CD4-positive, CD25-positive, alpha-beta regulatory T cell (primary cell): Measurements from ENCODE around the gene ARHGEF16. TPM values are rescaled to one million over a fixed set of nuclear protein-coding genes. Genes with fewer than 3 reads are reported as not detected.

Experiments
- ATAC-seq, 2 donors: fragments of 150-1000 bp; cut with Tn5 transposase; one replicate each; pipeline ENCODE4 v1.10.0; 2021; ENCODE audit warnings: low read depth in 2 of 2, moderate number of reproducible peaks in 2 of 2, moderate library complexity in 1 of 2
- DNase-seq, 3 donors: peaks; one replicate each; pipeline versions ENCODE4 v3.0.0 to v3.0.0-alpha.2; 2012 to 2022; ENCODE audit warnings: mixed read lengths in 1 of 3
- H3K27ac ChIP-seq: one replicate; pipeline ENCODE4 v1.7.0; 2013; ENCODE audit warnings: mild to moderate bottlenecking, low read length; ENCODE audit not compliant: insufficient read depth, poor library complexity, severe bottlenecking
- H3K27me3 ChIP-seq: one replicate; pipeline ENCODE4 v1.7.0; 2013; ENCODE audit warnings: low read length; ENCODE audit not compliant: control insufficient read depth, insufficient read depth
- H3K36me3 ChIP-seq: one replicate; pipeline ENCODE4 v1.7.0; 2013; ENCODE audit warnings: mild to moderate bottlenecking, low read length, moderate library complexity; ENCODE audit not compliant: control insufficient read depth, insufficient read depth
- H3K4me1 ChIP-seq: 2 replicates; pipeline ENCODE4 v1.7.0; 2013; ENCODE audit warnings: mild to moderate bottlenecking, low read length; ENCODE audit not compliant: insufficient read depth, control insufficient read depth, poor library complexity, severe bottlenecking
- H3K4me3 ChIP-seq: one replicate; pipeline ENCODE4 v1.7.0; 2013; ENCODE audit warnings: low read depth, mild to moderate bottlenecking, low read length, moderate library complexity
- H3K9me3 ChIP-seq, 2 experiments: 1 replicate in 1 of 2; 2 replicates in 1 of 2; pipeline ENCODE4 v1.7.0; 2013; ENCODE audit warnings: low read length in 2 of 2, mild to moderate bottlenecking in 1 of 2, moderate library complexity in 1 of 2; ENCODE audit not compliant: control insufficient read depth in 2 of 2
- H3K27ac Mint-ChIP-seq, 3 donors: one replicate each; pipeline ENCODE4 v1.8.0; 2020 to 2022; ENCODE audit warnings: mild to moderate bottlenecking in 3 of 3, mixed read lengths in 3 of 3, moderate library complexity in 2 of 3
- H3K27me3 Mint-ChIP-seq: one replicate; pipeline ENCODE4 v1.8.0; 2022; ENCODE audit warnings: mild to moderate bottlenecking, mixed read lengths
- H3K36me3 Mint-ChIP-seq: one replicate; pipeline ENCODE4 v1.8.0; 2020; ENCODE audit warnings: mixed read lengths
- H3K4me1 Mint-ChIP-seq, 4 donors: one replicate each; pipeline ENCODE4 v1.8.0; 2020 to 2022; ENCODE audit warnings: mixed read lengths in 4 of 4, mild to moderate bottlenecking in 1 of 4
- H3K4me3 Mint-ChIP-seq, 4 donors: one replicate each; pipeline ENCODE4 v1.8.0; 2020 to 2022; ENCODE audit warnings: mild to moderate bottlenecking in 4 of 4, mixed read lengths in 4 of 4, moderate library complexity in 3 of 4
- H3K9me3 Mint-ChIP-seq, 7 donors: one replicate each; pipeline ENCODE4 v1.8.0; 2020 to 2022; ENCODE audit warnings: mixed read lengths in 7 of 7, mild to moderate bottlenecking in 3 of 7, moderate library complexity in 2 of 7
- polyA plus RNA-seq, 4 donors: library from polyadenylated mRNA; unstranded; fragments of 300-500 nt; fragmentation: Illumina TruSeq; gene quantifications; one replicate each; pipeline ENCODE4 v1.2.3, GENCODE V29; 2021
- total RNA-seq: library from RNA; stranded (reverse); gene quantifications from one replicate; pipeline ENCODE4 v1.2.3, GENCODE V29; 2022

The ARHGEF16 gene
- total and polyA plus RNA-seq, 5 donors from 2014 or later: not detected

- no peak overlapping the region for H3K4me3 Mint-ChIP-seq
- peak overlapping the region in 2 of 3 donors; percentile 27 to 41 for H3K27ac Mint-ChIP-seq
- H3K9me3 ChIP-seq: no peaks in the 10 kb centered on the region
- H3K27ac ChIP-seq: no peak overlapping the region
- no peaks in the 10 kb centered on the region for H3K36me3 Mint-ChIP-seq
- no peak overlapping the region for H3K4me3 ChIP-seq
- no peak for ATAC-seq
- H3K36me3 ChIP-seq: no peaks in the 10 kb centered on the region
- peaks cover 17% of the 10 kb centered on the region for H3K4me1 ChIP-seq
- DNase-seq: no peak
- peaks cover 2% of the 10 kb centered on the region for H3K27me3 Mint-ChIP-seq
- peaks cover 0 to 8% (median 0%) of the 10 kb centered on the region in 4 donors for H3K4me1 Mint-ChIP-seq
- H3K9me3 Mint-ChIP-seq: no peaks in the 10 kb centered on the region
- H3K27me3 ChIP-seq: no peaks in the 10 kb centered on the region
Measured at GRCh38 chr1:3457910-3458883, 3.7 kb downstream of the ARHGEF16 start.

- Histone ChIP-seq H3K36me3 (no peaks in the 10 kb centered on the region), H3K4me1 (peaks cover 7% of the 10 kb centered on the region), H3K27me3 (no peaks in the 10 kb centered on the region), H3K4me3 (no peak overlapping the region), H3K9me3 (no peaks in the 10 kb centered on the region), H3K27ac (no peak overlapping the region)
- DNase-seq (no peak), ATAC-seq (no peak)
- peak overlapping the region in 1 of 3 donors; percentile 9 for H3K27ac Mint-ChIP-seq
- H3K36me3 Mint-ChIP-seq: no peaks in the 10 kb centered on the region
- peaks cover 0 to 4% (median 0%) of the 10 kb centered on the region in 4 donors for H3K4me1 Mint-ChIP-seq
- no peaks in the 10 kb centered on the region for H3K27me3 Mint-ChIP-seq
- H3K9me3 Mint-ChIP-seq: no peaks in the 10 kb centered on the region
- no peak overlapping the region for H3K4me3 Mint-ChIP-seq
Measured at GRCh38 chr1:3459051-3459908, 4.8 kb downstream of the ARHGEF16 start.

GRCh38 chr1:3459940-3460671, 5.6 kb downstream of the ARHGEF16 start:
- Histone ChIP-seq H3K27ac (no peak overlapping the region), H3K36me3 (no peaks in the 10 kb centered on the region), H3K27me3 (no peaks in the 10 kb centered on the region), H3K9me3 (no peaks in the 10 kb centered on the region), H3K4me1 (peaks cover under 1% of the 10 kb centered on the region), H3K4me3 (no peak overlapping the region)
- Mint-ChIP-seq H3K4me1 (peaks cover 0 to 4% (median 0%) of the 10 kb centered on the region in 4 donors), H3K27ac (peak overlapping the region in 1 of 3 donors; percentile 9), H3K27me3 (no peaks in the 10 kb centered on the region), H3K36me3 (no peaks in the 10 kb centered on the region), H3K4me3 (no peak overlapping the region), H3K9me3 (no peaks in the 10 kb centered on the region)
- ATAC-seq: no peak
- no peak for DNase-seq

GRCh38 chr1:3460672-3461131, 6.2 kb downstream of the ARHGEF16 start:
- Mint-ChIP-seq H3K27me3 (no peaks in the 10 kb centered on the region), H3K4me3 (no peak overlapping the region), H3K9me3 (no peaks in the 10 kb centered on the region), H3K4me1 (no peaks in the 10 kb centered on the region), H3K27ac (no peak overlapping the region), H3K36me3 (no peaks in the 10 kb centered on the region)
- Histone ChIP-seq H3K4me3 (no peak overlapping the region), H3K9me3 (no peaks in the 10 kb centered on the region), H3K27ac (no peak overlapping the region), H3K27me3 (no peaks in the 10 kb centered on the region), H3K36me3 (no peaks in the 10 kb centered on the region), H3K4me1 (no peaks in the 10 kb centered on the region)
- no peak for ATAC-seq
- no peak for DNase-seq

- Mint-ChIP-seq H3K36me3 (no peaks in the 10 kb centered on the region), H3K4me1 (no peaks in the 10 kb centered on the region), H3K4me3 (no peak overlapping the region), H3K27me3 (peaks cover 5% of the 10 kb centered on the region), H3K9me3 (no peaks in the 10 kb centered on the region), H3K27ac (no peak overlapping the region)
- Histone ChIP-seq H3K27me3 (no peaks in the 10 kb centered on the region), H3K4me1 (no peaks in the 10 kb centered on the region), H3K9me3 (no peaks in the 10 kb centered on the region), H3K4me3 (no peak overlapping the region), H3K27ac (no peak overlapping the region), H3K36me3 (no peaks in the 10 kb centered on the region)
- DNase-seq (no peak), ATAC-seq (no peak)
Measured at GRCh38 chr1:3461238-3461933, 6.9 kb downstream of the ARHGEF16 start.

GRCh38 chr1:3461934-3462275, 7.4 kb downstream of the ARHGEF16 start:
- no peak overlapping the region for H3K4me3 Mint-ChIP-seq
- peak overlapping the region in 1 of 3 donors; percentile 14 for H3K27ac Mint-ChIP-seq
- Histone ChIP-seq H3K4me3 (no peak overlapping the region), H3K36me3 (no peaks in the 10 kb centered on the region), H3K27me3 (no peaks in the 10 kb centered on the region), H3K4me1 (no peaks in the 10 kb centered on the region), H3K9me3 (no peaks in the 10 kb centered on the region), H3K27ac (no peak overlapping the region)
- no peaks in the 10 kb centered on the region for H3K9me3 Mint-ChIP-seq
- H3K4me1 Mint-ChIP-seq: no peaks in the 10 kb centered on the region
- H3K36me3 Mint-ChIP-seq: no peaks in the 10 kb centered on the region
- DNase-seq: no peak
- peaks cover 5% of the 10 kb centered on the region for H3K27me3 Mint-ChIP-seq
- no peak for ATAC-seq
